ENCODE data around the gene FER. TPM values are rescaled to one million over a fixed set of nuclear protein-coding genes. Genes with fewer than 3 reads are reported as not detected.

FER gene
- total RNA-seq, 2 experiments from 2014 or later: 14.2 to 15.9 TPM

DNA sequence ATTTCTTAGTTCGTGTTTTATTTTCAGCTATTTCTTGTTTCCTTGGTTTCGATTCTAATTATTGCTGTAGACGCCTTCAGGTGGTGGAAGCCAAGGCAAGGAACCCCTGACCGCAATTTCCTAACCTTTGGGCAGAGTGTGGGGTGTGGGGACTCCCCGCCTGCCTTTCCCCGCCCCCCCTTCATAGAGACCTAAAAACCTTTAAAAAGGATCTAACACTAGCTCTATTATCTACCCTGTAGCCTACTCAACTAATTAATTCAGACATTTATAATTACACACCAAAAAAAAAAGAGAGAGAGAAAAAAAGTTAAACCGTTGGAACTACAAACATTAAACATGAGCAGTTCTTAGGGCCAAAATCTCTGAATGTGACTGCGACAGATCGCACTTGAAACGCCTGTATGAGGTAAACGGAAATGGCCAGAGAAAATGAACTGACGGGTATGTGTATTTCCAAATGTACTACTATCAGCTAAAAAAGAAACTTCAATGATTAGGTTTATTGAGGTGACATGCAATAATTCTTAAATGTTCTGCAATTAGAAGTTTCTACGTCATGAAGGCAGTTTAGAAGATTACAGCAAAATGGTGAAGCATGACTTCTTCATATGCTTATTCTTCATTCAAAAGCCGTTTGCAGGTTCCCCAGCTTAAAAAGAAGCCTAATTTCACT lies 19.0 kb upstream of the FER start:
- intact Hi-C loops (cut with DNase I, micrococcal nuclease): loop anchor here in 1 of 2 experiments (1.0 kb wide), 1 partner anchor 19 kb away; the partner anchor contains the start of gene FER
- CTCF ChIA-PET: interaction anchor here (0.6 to 2.1 kb wide), 2 partner anchors 13 to 47 kb away, joined by 4 to 7 read pairs; no protein-coding TSS in a partner anchor
- peaks cover 19% of the 10 kb centered on the region for H3K4me1 ChIP-seq (ENCODE audit: insufficient read depth, low read length)
- DNase-seq (peak; percentile 9 to 86 (median 33)), ATAC-seq (ENCODE audit: poor library complexity) (peak; percentile 78)
- no peaks in the 10 kb centered on the region for H3K9me3 Mint-ChIP-seq
- no peaks in the 10 kb centered on the region for H3K36me3 ChIP-seq (ENCODE audit: insufficient read depth, low read length)
- POLR2A ChIA-PET: interaction anchor here (0.6 to 2.5 kb wide), 8 partner anchors 13 to 681 kb away, joined by 3 to 18 read pairs (median 6); partner anchors contain the start of genes FBXL17, FER and PJA2
- peak overlapping the region; percentile 82 for H3K4me3 Mint-ChIP-seq
- TF ChIP-seq, protein P1, sequence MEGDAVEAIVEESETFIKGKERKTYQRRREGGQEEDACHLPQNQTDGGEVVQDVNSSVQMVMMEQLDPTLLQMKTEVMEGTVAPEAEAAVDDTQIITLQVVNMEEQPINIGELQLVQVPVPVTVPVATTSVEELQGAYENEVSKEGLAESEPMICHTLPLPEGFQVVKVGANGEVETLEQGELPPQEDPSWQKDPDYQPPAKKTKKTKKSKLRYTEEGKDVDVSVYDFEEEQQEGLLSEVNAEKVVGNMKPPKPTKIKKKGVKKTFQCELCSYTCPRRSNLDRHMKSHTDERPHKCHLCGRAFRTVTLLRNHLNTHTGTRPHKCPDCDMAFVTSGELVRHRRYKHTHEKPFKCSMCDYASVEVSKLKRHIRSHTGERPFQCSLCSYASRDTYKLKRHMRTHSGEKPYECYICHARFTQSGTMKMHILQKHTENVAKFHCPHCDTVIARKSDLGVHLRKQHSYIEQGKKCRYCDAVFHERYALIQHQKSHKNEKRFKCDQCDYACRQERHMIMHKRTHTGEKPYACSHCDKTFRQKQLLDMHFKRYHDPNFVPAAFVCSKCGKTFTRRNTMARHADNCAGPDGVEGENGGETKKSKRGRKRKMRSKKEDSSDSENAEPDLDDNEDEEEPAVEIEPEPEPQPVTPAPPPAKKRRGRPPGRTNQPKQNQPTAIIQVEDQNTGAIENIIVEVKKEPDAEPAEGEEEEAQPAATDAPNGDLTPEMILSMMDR (IDR thresholded peaks at IDR 0.05): no peak
- H3K36me3 Mint-ChIP-seq (ENCODE audit: low read depth): no peaks in the 10 kb centered on the region
- H3K27me3 Mint-ChIP-seq: peaks cover 41% of the 10 kb centered on the region
- peaks cover 4 to 22% of the 10 kb centered on the region in 2 experiments for H3K27me3 ChIP-seq (ENCODE audit: control insufficient read depth in 1 of 2, insufficient read depth in 2 of 2, low read length in 2 of 2)
- peak overlapping the region; percentile 63 for H3K27ac Mint-ChIP-seq
- peaks cover 22% of the 10 kb centered on the region for H3K4me1 Mint-ChIP-seq (ENCODE audit: low read depth)
- no peaks in the 10 kb centered on the region for H3K9me3 ChIP-seq (ENCODE audit: control insufficient read depth in 1 of 2, insufficient read depth in 1 of 2, low read length in 2 of 2)
- peak overlapping the region; percentile 89 for H3K4me3 ChIP-seq (ENCODE audit: low read length)
- H3K27ac ChIP-seq (ENCODE audit: low read depth in 1 of 2, low read length in 2 of 2): peak overlapping the region in 1 of 2 donors; percentile 10

DNA sequence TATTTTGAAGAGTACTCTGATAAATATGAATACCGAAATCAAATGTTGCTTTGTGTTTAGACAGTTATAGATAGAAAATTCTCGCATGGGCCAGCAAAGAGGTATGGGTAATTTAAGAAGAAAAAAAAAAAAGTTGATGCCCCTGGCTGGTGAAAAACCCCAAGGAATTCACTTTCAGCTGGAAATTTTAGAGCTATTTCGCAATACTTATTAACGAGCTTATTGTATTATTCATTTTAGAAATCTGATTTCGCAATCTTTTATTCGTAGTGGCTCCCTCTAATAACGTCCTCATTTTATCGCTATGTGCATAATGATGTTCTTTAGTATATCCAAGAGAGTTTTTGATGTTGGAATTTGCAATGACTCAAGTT lies 18.5 kb upstream of the FER start:
- Mint-ChIP-seq H3K9me3 (no peaks in the 10 kb centered on the region), H3K36me3 (ENCODE audit: low read depth) (no peaks in the 10 kb centered on the region), H3K4me1 (ENCODE audit: low read depth) (peaks cover 22% of the 10 kb centered on the region), H3K27me3 (peaks cover 46% of the 10 kb centered on the region), H3K27ac (no peak overlapping the region), H3K4me3 (peak overlapping the region; percentile 61)
- DNase-seq: no peak
- no peak for ATAC-seq (ENCODE audit: poor library complexity)
- TF ChIP-seq, protein P1 (IDR thresholded peaks at IDR 0.05): no peak
- no peak overlapping the region for H3K27ac ChIP-seq (ENCODE audit: low read depth in 1 of 2, low read length in 2 of 2)
- CTCF ChIA-PET: interaction anchor here (2.1 kb wide), 1 partner anchor 12 kb away, joined by 7 read pairs; no protein-coding TSS in a partner anchor
- peak overlapping the region; percentile 89 for H3K4me3 ChIP-seq (ENCODE audit: low read length)
- no peaks in the 10 kb centered on the region for H3K9me3 ChIP-seq (ENCODE audit: control insufficient read depth in 1 of 2, insufficient read depth in 1 of 2, low read length in 2 of 2)
- POLR2A ChIA-PET: interaction anchor here (1.0 to 2.5 kb wide), 5 partner anchors 15 to 681 kb away, joined by 3 to 18 read pairs (median 6); partner anchors contain the start of genes FER and PJA2
- peaks cover 19% of the 10 kb centered on the region for H3K4me1 ChIP-seq (ENCODE audit: insufficient read depth, low read length)
- intact Hi-C loops (cut with DNase I, micrococcal nuclease): no loop called here
- H3K36me3 ChIP-seq (ENCODE audit: insufficient read depth, low read length): no peaks in the 10 kb centered on the region
- peaks cover 4 to 22% of the 10 kb centered on the region in 2 experiments for H3K27me3 ChIP-seq (ENCODE audit: control insufficient read depth in 1 of 2, insufficient read depth in 2 of 2, low read length in 2 of 2)

DNA sequence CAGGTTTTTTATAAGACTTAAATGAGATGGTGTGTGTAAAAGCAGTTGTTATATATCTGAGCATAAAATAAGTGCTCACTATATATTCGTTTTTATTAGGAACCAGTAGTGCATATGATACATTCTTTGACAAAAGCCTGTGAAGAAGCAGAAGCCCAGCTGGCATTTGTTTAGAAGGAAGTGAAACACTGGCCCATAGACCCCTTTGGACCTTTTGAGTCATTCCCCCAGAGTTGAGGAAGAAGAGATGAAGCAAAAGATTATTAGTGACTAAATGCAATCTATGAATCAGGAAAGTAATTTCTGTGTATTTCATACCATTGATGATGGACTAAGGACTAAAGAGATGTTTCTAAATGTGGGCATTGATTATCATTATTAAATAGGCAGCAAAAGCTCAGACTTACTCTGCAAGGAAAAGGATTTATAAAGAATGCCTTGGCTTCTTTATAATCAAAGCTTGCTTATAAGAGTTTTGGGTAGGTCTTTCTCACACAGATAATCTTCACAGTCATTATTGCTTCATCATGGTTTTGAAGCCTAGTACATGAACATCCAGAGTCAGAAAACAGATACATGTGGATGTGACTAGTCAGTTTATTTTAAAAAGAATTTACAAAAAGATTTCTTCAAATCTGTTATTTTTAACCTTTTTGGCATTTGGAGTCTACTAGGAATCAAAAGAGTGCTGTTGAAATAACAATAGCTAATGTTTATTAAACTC lies 16.9 kb upstream of the FER start:
- Mint-ChIP-seq H3K9me3 (no peaks in the 10 kb centered on the region), H3K27ac (no peak overlapping the region), H3K27me3 (peaks cover 51% of the 10 kb centered on the region), H3K4me1 (ENCODE audit: low read depth) (peaks cover 22% of the 10 kb centered on the region), H3K36me3 (ENCODE audit: low read depth) (no peaks in the 10 kb centered on the region), H3K4me3 (peak overlapping the region; percentile 13)
- peaks cover 4 to 22% of the 10 kb centered on the region in 2 experiments for H3K27me3 ChIP-seq (ENCODE audit: control insufficient read depth in 1 of 2, insufficient read depth in 2 of 2, low read length in 2 of 2)
- DNase-seq (peak in 3 of 14 experiments; percentile 8 to 47 (median 34)), ATAC-seq (ENCODE audit: poor library complexity) (no peak)
- H3K36me3 ChIP-seq (ENCODE audit: insufficient read depth, low read length): no peaks in the 10 kb centered on the region
- peaks cover 19% of the 10 kb centered on the region for H3K4me1 ChIP-seq (ENCODE audit: insufficient read depth, low read length)
- intact Hi-C loops (cut with DNase I, micrococcal nuclease): no loop called here
- no peak overlapping the region for H3K27ac ChIP-seq (ENCODE audit: low read depth in 1 of 2, low read length in 2 of 2)
- CTCF ChIA-PET: no interaction called here
- POLR2A ChIA-PET: interaction anchor here (1.2 kb wide), 1 partner anchor 350 kb away, joined by 3 read pairs; no protein-coding TSS in a partner anchor
- TF ChIP-seq, protein P1 (IDR thresholded peaks at IDR 0.05): no peak
- no peak overlapping the region for H3K4me3 ChIP-seq (ENCODE audit: low read length)
- H3K9me3 ChIP-seq (ENCODE audit: control insufficient read depth in 1 of 2, insufficient read depth in 1 of 2, low read length in 2 of 2): no peaks in the 10 kb centered on the region
